GM23338 (cell line): ENCODE data around the gene WDR62. TPM values are rescaled to one million over a fixed set of nuclear protein-coding genes. Genes with fewer than 3 reads are reported as not detected.

ENCODE experiments used
- ATAC-seq: fragments of 200-7000 bp; cut with Tn5 transposase; 3 replicates; pipeline ENCODE4 v1.9.1; 2020
- DNase-seq: peaks from one replicate; pipeline ENCODE4 v3.0.0-alpha.2; 2015; ENCODE audit warnings: low spot score
- H2AFZ ChIP-seq: fragments of 200-600 bp; sonication (generic); 2 replicates; pipeline ENCODE4 v1.8.0; 2016; ENCODE audit warnings: antibody characterized with exemption, mild to moderate bottlenecking, moderate library complexity
- H3F3A ChIP-seq: fragments of 200-600 bp; sonication (generic); replicated peaks from 2 replicates; pipeline ENCODE4 v1.8.0; 2017; ENCODE audit warnings: antibody characterized with exemption, mixed run types, low read depth
- H3K27ac ChIP-seq: fragments of 200-600 bp; sonication (generic); 2 replicates; pipeline ENCODE4 v1.6.1; 2016; ENCODE audit warnings: low read depth
- H3K27me3 ChIP-seq: fragments of 200-600 bp; sonication (generic); 2 replicates; pipeline ENCODE4 v1.8.0; 2016; ENCODE audit warnings: mild to moderate bottlenecking, mixed run types, moderate library complexity; ENCODE audit not compliant: insufficient read depth
- H3K36me3 ChIP-seq: fragments of 200-600 bp; sonication (generic); 2 replicates; pipeline ENCODE4 v1.8.0; 2016; ENCODE audit warnings: mild to moderate bottlenecking; ENCODE audit not compliant: insufficient read depth
- H3K4me1 ChIP-seq: fragments of 200-600 bp; sonication (generic); 2 replicates; pipeline ENCODE4 v1.8.0; 2016; ENCODE audit warnings: mild to moderate bottlenecking, moderate library complexity; ENCODE audit not compliant: insufficient read depth
- H3K4me2 ChIP-seq: fragments of 200-600 bp; sonication (generic); 2 replicates; pipeline ENCODE4 v1.7.1; 2017; ENCODE audit warnings: mixed run types
- H3K4me3 ChIP-seq: fragments of 200-600 bp; sonication (generic); 2 replicates; pipeline ENCODE4 v1.6.1; 2016; ENCODE audit warnings: mixed run types
- H3K79me2 ChIP-seq: fragments of 200-600 bp; sonication (generic); replicated peaks from 2 replicates; pipeline ENCODE4 v1.8.0; 2017; ENCODE audit warnings: mild to moderate bottlenecking; ENCODE audit not compliant: insufficient read depth
- H3K9me2 ChIP-seq: fragments of 200-600 bp; sonication (generic); 2 replicates; pipeline ENCODE4 v1.8.0; 2017; ENCODE audit not compliant: insufficient read depth
- H4K20me1 ChIP-seq: fragments of 200-600 bp; sonication (generic); replicated peaks from 2 replicates; pipeline ENCODE4 v1.8.0; 2017; ENCODE audit warnings: mild to moderate bottlenecking; ENCODE audit not compliant: insufficient read depth
- H3K27ac Mint-ChIP-seq: 2 replicates; pipeline ENCODE4 v1.8.0; 2020; ENCODE audit warnings: inconsistent platforms, mild to moderate bottlenecking, moderate library complexity, mixed read lengths
- H3K27me3 Mint-ChIP-seq: 3 replicates; pipeline ENCODE4 v1.8.0; 2022; ENCODE audit warnings: low read depth, mild to moderate bottlenecking, moderate library complexity, mixed read lengths, inconsistent platforms; ENCODE audit not compliant: insufficient read depth, poor library complexity
- H3K36me3 Mint-ChIP-seq: 3 replicates; pipeline ENCODE4 v1.8.0; 2021; ENCODE audit warnings: low read depth, mild to moderate bottlenecking, inconsistent platforms, moderate library complexity, mixed read lengths
- H3K4me1 Mint-ChIP-seq: 3 replicates; pipeline ENCODE4 v1.8.0; 2020; ENCODE audit warnings: mild to moderate bottlenecking, inconsistent platforms, mixed read lengths
- H3K4me3 Mint-ChIP-seq: 3 replicates; pipeline ENCODE4 v1.8.0; 2021; ENCODE audit warnings: moderate library complexity, mild to moderate bottlenecking, inconsistent platforms, mixed read lengths
- H3K9me3 Mint-ChIP-seq: 3 replicates; pipeline ENCODE4 v1.8.0; 2020; ENCODE audit warnings: moderate library complexity, mild to moderate bottlenecking, inconsistent platforms, mixed read lengths
- CREB1 ChIP-seq: fragments of 250-450 bp; sonication (Bioruptor Pico); IDR thresholded peaks from 2 replicates; pipeline ENCODE4 v1.5.0; 2020; ENCODE audit warnings: low read depth, mild to moderate bottlenecking, moderate library complexity
- ETS1 ChIP-seq: IDR thresholded peaks from 2 replicates; pipeline ENCODE4 v1.6.1; 2016; ENCODE audit warnings: antibody characterized with exemption
- EZH2 ChIP-seq: fragments of 200-600 bp; sonication (generic); IDR thresholded peaks from one replicate; pipeline ENCODE4 v1.8.0; 2017; ENCODE audit warnings: antibody characterized with exemption, mild to moderate bottlenecking, low read depth; ENCODE audit not compliant: unreplicated experiment
- EZH2phosphoT487 ChIP-seq: fragments of 200-600 bp; sonication (generic); IDR thresholded peaks from one replicate; pipeline ENCODE4 v1.8.1; 2018; ENCODE audit warnings: antibody characterized with exemption; ENCODE audit not compliant: unreplicated experiment
- JUNB ChIP-seq: IDR thresholded peaks from one replicate; pipeline ENCODE4 v1.6.1; 2016; ENCODE audit warnings: antibody characterized with exemption; ENCODE audit not compliant: unreplicated experiment
- NANOG ChIP-seq: IDR thresholded peaks from 2 replicates; pipeline ENCODE4 v1.6.1; 2016; ENCODE audit warnings: antibody characterized with exemption, borderline replicate concordance
- REST ChIP-seq: IDR thresholded peaks from one replicate; pipeline ENCODE4 v1.6.1; 2018; ENCODE audit warnings: antibody characterized with exemption; ENCODE audit not compliant: unreplicated experiment
- ZNF114 ChIP-seq: fragments of 250-450 bp; sonication (Bioruptor Pico); IDR thresholded peaks from 2 replicates; pipeline ENCODE4 v1.5.0; 2020; ENCODE audit warnings: mild to moderate bottlenecking, moderate library complexity
- ZNF331 ChIP-seq: fragments of 250-450 bp; sonication (Bioruptor Pico); IDR thresholded peaks from 2 replicates; pipeline ENCODE4 v1.5.0; 2020; ENCODE audit warnings: low read depth, mild to moderate bottlenecking, moderate library complexity
- polyA plus RNA-seq: library from polyadenylated mRNA; unstranded; fragments of >200 nt; fragmentation: Nextera tagmentation; extraction: Ambion mirVana; gene quantifications from 2 replicates; pipeline ENCODE4 v1.2.1, GENCODE V29; 2016
- total RNA-seq: library from RNA; depleted of rRNA; stranded (reverse); fragments of >200 nt; shearing (Covaris generic); gene quantifications from 2 replicates; pipeline ENCODE4 v1.2.3, GENCODE V29; 2014

Gene WDR62
- total and polyA plus RNA-seq, 2 experiments from 2014 or later, result 14.1 to 45.4 TPM

- TF ChIP-seq REST (no peak), EZH2phosphoT487 (no peak), EZH2 (no peak), ZNF331 (CRISPR knock-in tag) (no peak), JUNB (no peak)
Measured at GRCh38 chr19:36023432-36023831, 31.3 kb upstream of the WDR62 start (continued).

- Histone ChIP-seq H4K20me1 (peaks cover 6% of the 10 kb centered on the region), H3K27ac (no peak overlapping the region), H3K79me2 (no peaks in the 10 kb centered on the region), H3K27me3 (no peaks in the 10 kb centered on the region), H3K4me2 (no peak overlapping the region), H3K9me2 (no peaks in the 10 kb centered on the region), H3K4me3 (no peak overlapping the region), H3F3A (no peaks in the 10 kb centered on the region), H3K4me1 (no peaks in the 10 kb centered on the region), H3K36me3 (no peaks in the 10 kb centered on the region; the same call in 1 of the 2 replicates), H2AFZ (no peak overlapping the region)
- peaks cover 18% of the 10 kb centered on the region for H3K36me3 Mint-ChIP-seq
- TF ChIP-seq ETS1 (no peak), NANOG (no peak), ZNF114 (CRISPR knock-in tag) (no peak), CREB1 (no peak)
- H3K9me3 Mint-ChIP-seq, result no peaks in the 10 kb centered on the region
- H3K27ac Mint-ChIP-seq, result no peak overlapping the region
- ATAC-seq (no peak), DNase-seq (no peak)
- no peak overlapping the region for H3K4me3 Mint-ChIP-seq
- H3K4me1 Mint-ChIP-seq, result no peaks in the 10 kb centered on the region
- H3K27me3 Mint-ChIP-seq, result peaks cover 2% of the 10 kb centered on the region
Measured at GRCh38 chr19:36025541-36025940, 29.2 kb upstream of the WDR62 start.
